C4-2B (cell line): Measurements from ENCODE around the gene PSPN.
"Not testable (repeated sequence)": the region's sequence is repeated elsewhere in the genome, so short reads cannot be mapped to it uniquely, and the experiment has no call there.

Experiments used
- H3K27ac ChIP-seq: fragments of 450-650 bp; 2 replicates; pipeline ENCODE4 v1.5.1; 2017
- CTCF ChIP-seq: fragments of 450-650 bp; conservative IDR thresholded peaks from 2 replicates; pipeline ENCODE4 v1.5.1; 2017; ENCODE audit warnings: mild to moderate bottlenecking
- ZFX ChIP-seq: fragments of 450-650 bp; IDR thresholded peaks from 2 replicates; pipeline ENCODE4 v1.6.1; 2017

Gene PSPN

GRCh38 chr19:6412447-6413091 lies 36.8 kb upstream of the PSPN start:
- TF ChIP-seq ZFX: no peak
- TF ChIP-seq CTCF: peak; percentile 74
- no peak overlapping the region for H3K27ac ChIP-seq

GRCh38 chr19:6412061-6412446 lies 36.3 kb upstream of the PSPN start:
- H3K27ac ChIP-seq: no peak overlapping the region
- TF ChIP-seq CTCF: no peak
- TF ChIP-seq ZFX: no peak

- no peak overlapping the region for H3K27ac ChIP-seq
- TF ChIP-seq ZFX: no peak
- no peak for TF ChIP-seq CTCF
These were observed 33.6 kb upstream of the PSPN start for GRCh38 chr19:6409346-6409745.

GRCh38 chr19:6406401-6406800 lies 30.7 kb upstream of the PSPN start:
- TF ChIP-seq CTCF (no peak), ZFX (no peak)
- no peak overlapping the region for H3K27ac ChIP-seq

- no peak for TF ChIP-seq ZFX
- TF ChIP-seq CTCF: no peak
- H3K27ac ChIP-seq: no peak overlapping the region
These were observed 27.3 kb upstream of the PSPN start for GRCh38 chr19:6402837-6403608.

GRCh38 chr19:6402058-6402457 lies 26.3 kb upstream of the PSPN start:
- no peak overlapping the region for H3K27ac ChIP-seq
- TF ChIP-seq ZFX: no peak
- TF ChIP-seq CTCF: no peak

GRCh38 chr19:6400062-6400944 lies 24.6 kb upstream of the PSPN start:
- not testable (repeated sequence) for H3K27ac ChIP-seq
